ENCODE data around the gene HSD3B7.
A peak's percentile ranks its signal among the peaks of the same experiment; 100 is the strongest.

HSD3B7 gene

GRCh38 chr16:30957456-30958174, 27.4 kb upstream of the HSD3B7 start, which contains the start of gene SETD1A:
Gene SETD1A (plus strand): TSS chr16:30957754. CDS start chr16:30958732, 978 bp downstream.
- DNase-seq, result peak; percentile 94

GRCh38 chr16:30958175-30959079, 26.6 kb upstream of the HSD3B7 start:
- DNase-seq, result no peak

GRCh38 chr16:30961384-30961783, 23.6 kb upstream of the HSD3B7 start:
- no peak for DNase-seq

- DNase-seq, result no peak
These were observed 21.0 kb upstream of the HSD3B7 start for GRCh38 chr16:30963925-30964511.

GRCh38 chr16:30964574-30965226, 20.3 kb upstream of the HSD3B7 start:
- no peak for DNase-seq

- DNase-seq, result no peak
These were observed 19.6 kb upstream of the HSD3B7 start for GRCh38 chr16:30965436-30965835.

- DNase-seq, result no peak
These were observed 18.9 kb upstream of the HSD3B7 start for GRCh38 chr16:30966033-30966619.

- DNase-seq, result no peak
These were observed 17.2 kb upstream of the HSD3B7 start for GRCh38 chr16:30967795-30968194.

GRCh38 chr16:30969246-30969842, 15.7 kb upstream of the HSD3B7 start:
- no peak for DNase-seq

- no peak for DNase-seq
These were observed 13.7 kb upstream of the HSD3B7 start for GRCh38 chr16:30971298-30971697.

GRCh38 chr16:30972872-30973271, 12.1 kb upstream of the HSD3B7 start:
- no peak for DNase-seq

- no peak for DNase-seq
These were observed 10.7 kb upstream of the HSD3B7 start for GRCh38 chr16:30974348-30974747.

GRCh38 chr16:30976486-30976885, 8.5 kb upstream of the HSD3B7 start:
- DNase-seq, result no peak

- no peak for DNase-seq
These were observed 7.5 kb upstream of the HSD3B7 start for GRCh38 chr16:30977502-30977901.

- no peak for DNase-seq
These were observed 5.6 kb upstream of the HSD3B7 start for GRCh38 chr16:30979170-30980022.

GRCh38 chr16:30980023-30980371, 5.0 kb upstream of the HSD3B7 start:
- DNase-seq, result no peak

GRCh38 chr16:30980434-30980833, 4.6 kb upstream of the HSD3B7 start:
- DNase-seq, result no peak

GRCh38 chr16:30980959-30981358, 4.0 kb upstream of the HSD3B7 start:
- no peak for DNase-seq

- no peak for DNase-seq
These were observed 2.3 kb upstream of the HSD3B7 start for GRCh38 chr16:30982548-30983288.

- no peak for DNase-seq
These were observed 1.6 kb upstream of the HSD3B7 start for GRCh38 chr16:30983289-30983889.

Data from GDM1 (cell line).